HCT116 (cell line): ENCODE data around the gene CFAP46.

Experiments used
- CEBPB ChIP-seq: IDR thresholded peaks from 2 replicates; pipeline ENCODE4 v1.6.1; 2012; ENCODE audit warnings: low read depth
- CTCF ChIP-seq, 3 experiments: fragments of 200-600 bp in 1 of 3; sonication (generic) in 1 of 3; IDR thresholded peaks in 2 of 3; conservative IDR thresholded peaks in 1 of 3; 2 replicates each; pipeline ENCODE4 v1.5.1; 2012 to 2017; ENCODE audit warnings: low read depth in 2 of 3, low read length in 2 of 3, antibody characterized with exemption in 1 of 3, borderline replicate concordance in 1 of 3, control low read depth in 1 of 3, mild to moderate bottlenecking in 1 of 3, mixed read lengths in 1 of 3, mixed run types in 1 of 3, moderate library complexity in 1 of 3; ENCODE audit not compliant: insufficient read depth in 1 of 3
- EGR1 ChIP-seq: IDR thresholded peaks from 2 replicates; pipeline ENCODE4 v1.6.1; 2012; ENCODE audit warnings: low read depth
- ELF1 ChIP-seq: IDR thresholded peaks from 2 replicates; pipeline ENCODE4 v1.6.1; 2012; ENCODE audit warnings: low read depth, borderline replicate concordance
- EZH2 ChIP-seq: fragments of 200-600 bp; sonication (generic); IDR thresholded peaks from 2 replicates; pipeline ENCODE4 v1.6.1; 2017; ENCODE audit warnings: antibody characterized with exemption, mixed run types
- EZH2phosphoT487 ChIP-seq: fragments of 200-600 bp; IDR thresholded peaks from 2 replicates; pipeline ENCODE4 v1.6.1; 2018; ENCODE audit warnings: antibody characterized with exemption, borderline replicate concordance
- JUND ChIP-seq: IDR thresholded peaks from 2 replicates; pipeline ENCODE4 v1.6.1; 2012
- MAX ChIP-seq: IDR thresholded peaks from 2 replicates; pipeline ENCODE4 v1.6.1; 2012
- POLR2AphosphoS5 ChIP-seq: IDR thresholded peaks from 2 replicates; pipeline ENCODE4 v1.6.1; 2011; ENCODE audit warnings: mild to moderate bottlenecking, low read depth, low read length, moderate library complexity
- YY1 ChIP-seq: IDR thresholded peaks from 2 replicates; pipeline ENCODE4 v1.6.1; 2011; ENCODE audit warnings: low read length, low read depth, moderate library complexity, mild to moderate bottlenecking; ENCODE audit not compliant: insufficient replicate concordance; ENCODE audit errors: extremely low read depth

- TF ChIP-seq CTCF (IDR thresholded peaks at IDR 0.05 in 2 of 3, conservative IDR thresholded peaks at IDR 0.05 in 1 of 3; ENCODE audit: borderline replicate concordance in 1 of 3, insufficient read depth in 1 of 3, low read depth in 2 of 3, low read length in 2 of 3) (no peak), YY1 (no peak), EGR1 (no peak), POLR2AphosphoS5 (no peak), EZH2 (no peak), MAX (no peak), CEBPB (no peak), ELF1 (no peak), EZH2phosphoT487 (no peak), JUND (no peak)
These were observed 46.6 kb upstream of the CFAP46 start for GRCh38 chr10:132988988-132989387.
